Hepatocyte (in vitro differentiated cells): ENCODE data around the gene HYI.

Experiments
- CTCF ChIP-seq: fragments of 200-600 bp; sonication (generic); IDR thresholded peaks from 2 replicates; pipeline ENCODE4 v1.5.1; 2016; ENCODE audit warnings: antibody characterized with exemption, mild to moderate bottlenecking; ENCODE audit not compliant: poor library complexity
- EZH2 ChIP-seq: fragments of 200-600 bp; sonication (generic); IDR thresholded peaks from 2 replicates; pipeline ENCODE4 v1.6.1; 2016; ENCODE audit warnings: antibody characterized with exemption, mild to moderate bottlenecking, borderline replicate concordance
- EZH2phosphoT487 ChIP-seq: fragments of 200-600 bp; sonication (generic); IDR thresholded peaks from one replicate; pipeline ENCODE4 v1.6.1; 2018; ENCODE audit warnings: antibody characterized with exemption, mild to moderate bottlenecking, low read depth, moderate library complexity; ENCODE audit not compliant: unreplicated experiment, severe bottlenecking

- TF ChIP-seq CTCF, result no peak
- TF ChIP-seq EZH2phosphoT487, result no peak
- TF ChIP-seq EZH2, result no peak
Observed at GRCh38 chr1:43441166-43441893, 12.4 kb downstream of the HYI start.
